K562 (cell line): ENCODE results near the gene OSBPL7. TPM values are rescaled to one million over a fixed set of nuclear protein-coding genes. Genes with fewer than 3 reads are reported as not detected.
A peak's percentile ranks its signal among the peaks of the same experiment; 100 is the strongest.

Experiments used
- ATAC-seq: fragments of 200-7000 bp; cut with Tn5 transposase; 3 replicates; pipeline ENCODE4 v1.9.1; 2020; ENCODE audit warnings: moderate library complexity
- BruUV-seq: library from RNA; stranded (reverse); fragments of 400-500 nt; replicated peaks from 2 replicates; lab custom pipeline; 2021; lab: Mats Ljungman, UMichigan
- CTCF ChIA-PET: fragments of 300-600 bp; formaldehyde crosslinking; extraction: SDS; loops from one replicate; lab custom pipeline; 2021; ENCODE audit warnings: low intra/inter-chr PET ratio; lab: Yijun Ruan, JAX
- POLR2A ChIA-PET: fragments of 300-600, 350-650 bp; sonication (Branson Sonifier 250); formaldehyde crosslinking; extraction: SDS; loops from one replicate; lab custom pipeline; 2021; ENCODE audit warnings: antibody characterized with exemption, inconsistent platforms; lab: Yijun Ruan, JAX
- DNase-seq, 4 experiments: peaks; one replicate each; pipeline versions ENCODE4 v3.0.0 to v3.0.0-alpha.2; 2011 to 2018; ENCODE audit warnings: low spot score in 3 of 4, mixed read lengths in 3 of 4; ENCODE audit errors: extremely low read depth in 1 of 4
- FAIRE-seq: peaks from 2 replicates; lab custom pipeline; 2011; peaks lifted over from hg19 to GRCh38; lab: Jason Lieb, UNC
- H2AFZ ChIP-seq: 2 replicates; pipeline ENCODE4 v1.6.0; 2011; ENCODE audit warnings: low read depth, low read length, control low read depth, inconsistent platforms
- H3K27ac ChIP-seq: fragments of 200-600 bp; 3 replicates; pipeline ENCODE4 v1.8.0; 2011; ENCODE audit warnings: low read depth, mild to moderate bottlenecking, control low read depth, inconsistent platforms, low read length, moderate library complexity, mixed read lengths; ENCODE audit errors: extremely low read depth
- H3K27me3 ChIP-seq, 2 experiments: fragments of 300-600 bp in 1 of 2; 2 replicates in 1 of 2; 3 replicates in 1 of 2; pipeline versions ENCODE4 v1.6.0 to v1.8.0; 2011; ENCODE audit warnings: inconsistent platforms in 2 of 2, low read length in 2 of 2, mild to moderate bottlenecking in 1 of 2, mixed read lengths in 1 of 2, moderate library complexity in 1 of 2; ENCODE audit not compliant: control insufficient read depth in 2 of 2, insufficient read depth in 2 of 2
- H3K36me3 ChIP-seq: fragments of 300-600 bp; 3 replicates; pipeline ENCODE4 v1.8.0; 2011; ENCODE audit warnings: mild to moderate bottlenecking, low read length, inconsistent platforms; ENCODE audit not compliant: control insufficient read depth, insufficient read depth
- H3K4me1 ChIP-seq, 2 experiments: fragments of 200-600 bp in 1 of 2; replicated peaks in 1 of 2; 2 replicates in 1 of 2; 3 replicates in 1 of 2; pipeline versions ENCODE4 v1.5.1 to v1.8.0; 2011; ENCODE audit warnings: inconsistent platforms in 2 of 2, low read length in 2 of 2, mild to moderate bottlenecking in 1 of 2, mixed read lengths in 1 of 2, moderate library complexity in 1 of 2; ENCODE audit not compliant: control insufficient read depth in 2 of 2, insufficient read depth in 2 of 2
- H3K4me2 ChIP-seq: 2 replicates; pipeline ENCODE4 v1.6.1; 2011; ENCODE audit warnings: low read length, control low read depth, inconsistent platforms, mixed read lengths; ENCODE audit not compliant: insufficient read depth
- H3K4me3 ChIP-seq: fragments of 200-600 bp; sonication (generic), shearing (Covaris generic); 2 replicates; pipeline ENCODE4 v1.5.1; 2016; ENCODE audit warnings: control low read depth, inconsistent platforms
- H3K79me2 ChIP-seq: fragments of 200-600 bp; 3 replicates; pipeline ENCODE4 v1.8.0; 2011; ENCODE audit warnings: low read length, inconsistent platforms; ENCODE audit not compliant: control insufficient read depth, insufficient read depth
- H3K9ac ChIP-seq, 2 experiments: 2 replicates each; pipeline versions ENCODE4 v1.6.0 to v1.6.1; 2011; ENCODE audit warnings: low read depth in 2 of 2, low read length in 2 of 2, control low read depth in 1 of 2, inconsistent platforms in 1 of 2, mild to moderate bottlenecking in 1 of 2, mixed read lengths in 1 of 2; ENCODE audit not compliant: insufficient read depth in 1 of 2
- H3K9me1 ChIP-seq: one replicate; pipeline ENCODE4 v1.6.0; 2011; ENCODE audit warnings: inconsistent platforms, mild to moderate bottlenecking, low read length, moderate library complexity; ENCODE audit not compliant: control insufficient read depth, insufficient read depth
- H3K9me3 ChIP-seq: replicated peaks from 2 replicates; pipeline ENCODE4 v1.5.1; 2011; ENCODE audit warnings: low read depth, low read length, inconsistent platforms; ENCODE audit not compliant: control insufficient read depth, insufficient read depth
- H4K20me1 ChIP-seq: replicated peaks from 2 replicates; pipeline ENCODE4 v1.6.1; 2011; ENCODE audit warnings: low read length, inconsistent platforms, mixed read lengths; ENCODE audit not compliant: control insufficient read depth, insufficient read depth
- ADNP ChIP-seq: fragments of 200-800 bp; sonication (Bioruptor generic); IDR thresholded peaks from 2 replicates; pipeline ENCODE4 v1.6.1; 2016; ENCODE audit warnings: missing genetic modification characterization, missing compliant biosample characterization
- ASH1L ChIP-seq: fragments of 450-650 bp; IDR thresholded peaks from 2 replicates; pipeline ENCODE4 v1.6.1; 2018; ENCODE audit warnings: borderline replicate concordance, mild to moderate bottlenecking, low read depth; ENCODE audit not compliant: partially characterized antibody
- BCOR ChIP-seq: fragments of 450-650 bp; IDR thresholded peaks from 2 replicates; pipeline ENCODE4 v1.6.1; 2016
- CAMTA2 ChIP-seq: fragments of 250-450 bp; sonication (Bioruptor Pico); conservative IDR thresholded peaks from 2 replicates; pipeline ENCODE4 v1.5.1; 2022
- CBFA2T3 ChIP-seq: fragments of 450-650 bp; IDR thresholded peaks from 2 replicates; pipeline ENCODE4 v1.6.1; 2017
- FIP1L1 ChIP-seq: fragments of 200-400 bp; formaldehyde crosslinking; IDR thresholded peaks from 2 replicates; pipeline ENCODE4 v1.6.1; 2018; ENCODE audit warnings: mild to moderate bottlenecking, low read depth, low read length; ENCODE audit not compliant: poor library complexity, severe bottlenecking
- GABPA ChIP-seq: fragments of 200-800 bp; sonication (Bioruptor generic); conservative IDR thresholded peaks from 2 replicates; pipeline ENCODE4 v1.6.1; 2016; ENCODE audit warnings: low read depth, missing genetic modification characterization, missing compliant biosample characterization
- GABPB2 ChIP-seq: fragments of 250-450 bp; sonication (Bioruptor Pico); conservative IDR thresholded peaks from 2 replicates; pipeline ENCODE4 v1.5.1; 2021; ENCODE audit warnings: mild to moderate bottlenecking
- HMG20B ChIP-seq: fragments of 250-450 bp; sonication (Bioruptor Pico); IDR thresholded peaks from 2 replicates; pipeline ENCODE4 v1.5.0; 2021; ENCODE audit warnings: mild to moderate bottlenecking
- IRF1 ChIP-seq: sonication (generic); formaldehyde crosslinking; IDR thresholded peaks from 2 replicates; pipeline ENCODE4 v1.8.0; 2022; ENCODE audit warnings: missing genetic modification reagents, mild to moderate bottlenecking, borderline replicate concordance
- NFIC ChIP-seq: fragments of 450-650 bp; IDR thresholded peaks from 2 replicates; pipeline ENCODE4 v1.6.1; 2017; ENCODE audit warnings: mild to moderate bottlenecking, inconsistent platforms
- PTTG1 ChIP-seq: fragments of 450-650 bp; IDR thresholded peaks from 2 replicates; pipeline ENCODE4 v1.6.1; 2016; ENCODE audit warnings: low read depth, mild to moderate bottlenecking, missing genetic modification characterization, missing compliant biosample characterization
- RBM25 ChIP-seq: fragments of 200-400 bp; formaldehyde crosslinking; IDR thresholded peaks from 2 replicates; pipeline ENCODE4 v1.6.1; 2018; ENCODE audit warnings: low read length, low read depth, moderate library complexity; ENCODE audit not compliant: severe bottlenecking
- TRIM24 ChIP-seq, 2 experiments: fragments of 450-650 bp; IDR thresholded peaks; 2 replicates each; pipeline ENCODE4 v1.6.1; 2016
- UBTF ChIP-seq, 2 experiments: IDR thresholded peaks; 2 replicates each; pipeline ENCODE4 v1.6.1; 2012; ENCODE audit warnings: improper control_type of control experiment in 2 of 2, low read depth in 2 of 2, low read length in 2 of 2, borderline replicate concordance in 1 of 2
- ZKSCAN8 ChIP-seq: fragments of 200-800 bp; sonication (Bioruptor generic); IDR thresholded peaks from 2 replicates; pipeline ENCODE4 v1.6.1; 2016; ENCODE audit warnings: missing genetic modification characterization, missing compliant biosample characterization
- ZNF12 ChIP-seq: sonication (generic); formaldehyde crosslinking; IDR thresholded peaks from 2 replicates; pipeline ENCODE4 v1.4.0; 2020; ENCODE audit warnings: mild to moderate bottlenecking, missing genetic modification reagents
- ZNF561 ChIP-seq: fragments of 450-650 bp; formaldehyde crosslinking; conservative IDR thresholded peaks from 2 replicates; pipeline ENCODE4 v1.4.0; 2020; ENCODE audit warnings: mild to moderate bottlenecking, moderate library complexity
- ZNF668 ChIP-seq: fragments of 250-450 bp; sonication (Bioruptor Pico); IDR thresholded peaks from 2 replicates; pipeline ENCODE4 v1.8.0; 2022; ENCODE audit warnings: mild to moderate bottlenecking, inconsistent platforms
- WGBS: fragments of 100-300 bp; shearing (Covaris generic); methylation state at CpG from one replicate; pipeline ENCODE4 v1.1.6; 2016; ENCODE audit warnings: low coverage, mixed read lengths; ENCODE audit not compliant: insufficient coverage; ENCODE audit errors: missing lambda C conversion rate; 5-methylcytosine and 5-hydroxymethylcytosine counted together
- in situ Hi-C: fragments of 300-500 bp; cut with MboI; formaldehyde crosslinking; loops from 4 replicates; pipeline ENCODE4 v1.15.0; 2018; ENCODE audit warnings: inconsistent platforms, mixed read lengths
- intact Hi-C: fragments of 100-400 bp; cut with micrococcal nuclease; formaldehyde crosslinking; loops from 2 replicates; pipeline ENCODE4 v1.14.2; 2022
- polyA plus RNA-seq, 8 experiments: library from polyadenylated mRNA; depleted of rRNA in 4 of 8; stranded (reverse) in 5 of 8; unstranded in 3 of 8; fragments of >200 nt; fragmentation: Nextera tagmentation in 2 of 8; fragmentation: Illumina TruSeq in 1 of 8; extraction: Ambion mirVana in 2 of 8; extraction: Trizol in 1 of 8; gene quantifications; 2 replicates each; pipeline versions ENCODE4 v1.2.1 to v1.2.3, GENCODE V29; 2011 to 2014; ENCODE audit warnings: inconsistent platforms in 1 of 8, missing spikeins in 1 of 8
- total RNA-seq, 7 experiments: library from RNA; depleted of rRNA in 6 of 7; stranded (reverse); fragments of >200 nt in 6 of 7; fragmentation: Illumina TruSeq in 2 of 7; extraction: Trizol in 2 of 7; gene quantifications; 2 replicates each; pipeline versions ENCODE4 v1.2.1 to v1.2.3, GENCODE V29; 2011 to 2021; ENCODE audit warnings: low replicate concordance in 1 of 7

Gene OSBPL7
- total and polyA plus RNA-seq, 9 of the 15 experiments (the other 6 are each of a cell fraction or from before 2014, with no cell fraction given): 0.32 to 11.9 (median 5.8) TPM

- 64% methylated on average over 14 of the region's 17 CpGs for WGBS
- DNase-seq (no peak), ATAC-seq (no peak; the same call in 2 of the 3 replicates), FAIRE-seq (peak; percentile 52)
- Histone ChIP-seq H3K4me3 (peak overlapping the region; percentile 91), H3K27ac (peak overlapping the region; percentile 75), H3K9me1 (no peaks in the 10 kb centered on the region), H3K4me2 (peak overlapping the region; percentile 86), H2AFZ (peak overlapping the region; percentile 99), H4K20me1 (no peaks in the 10 kb centered on the region), H3K9me3 (no peaks in the 10 kb centered on the region), H3K4me1 (peaks cover 33 to 52% of the 10 kb centered on the region in 2 experiments), H3K9ac (peak overlapping the region; percentile 84 to 93), H3K79me2 (peaks cover 12% of the 10 kb centered on the region), H3K27me3 (no peaks in the 10 kb centered on the region), H3K36me3 (peaks cover 20% of the 10 kb centered on the region; the same call in 1 of the 3 replicates)
- in situ Hi-C loops: loop anchor here (5.0 kb wide), 2 partner anchors 52 to 177 kb away; no protein-coding TSS in a partner anchor
- intact Hi-C loops: loop anchor here (2.0 to 10.0 kb wide), 2 partner anchors 107 to 295 kb away; no protein-coding TSS in a partner anchor
- BruUV-seq: no TSS peak
- CTCF ChIA-PET: interaction anchor here (1.6 to 5.9 kb wide), 4 partner anchors 13 to 107 kb away, joined by 4 to 171 read pairs (median 18); no protein-coding TSS in a partner anchor
- POLR2A ChIA-PET: interaction anchor here (0.8 to 1.9 kb wide), 8 partner anchors 9 to 131 kb away, joined by 3 to 10 read pairs (median 5); partner anchors contain the start of genes CDK5RAP3, LRRC46 and MRPL10
- 0 out of 4 replicates have a peak, but pooled peaks of 1 of the 2 experiments have one; percentile 6 for TF ChIP-seq UBTF (IDR thresholded peaks at IDR 0.05; ENCODE audit: borderline replicate concordance in 1 of 2, low read depth in 2 of 2, low read length in 2 of 2)
- no peak for TF ChIP-seq ZNF668 (CRISPR knock-in tag)
- TF ChIP-seq ZNF561 (CRISPR knock-in tag): no peak
- no peak for TF ChIP-seq CAMTA2 (CRISPR knock-in tag)
- TF ChIP-seq NFIC: peak; percentile 76
- 0 out of 2 replicates have a peak, but pooled peaks have one; percentile 68 for TF ChIP-seq BCOR
- TF ChIP-seq IRF1 (CRISPR knock-in tag): no peak
- no peak for TF ChIP-seq GABPA (tag)
- TF ChIP-seq TRIM24 (IDR thresholded peaks at IDR 0.05): no peak
- no peak for TF ChIP-seq ZKSCAN8 (CRISPR knock-in tag)
- TF ChIP-seq RBM25: peak; percentile 74
- no peak for TF ChIP-seq GABPB2
- TF ChIP-seq CBFA2T3: no peak
- no peak for TF ChIP-seq PTTG1 (tag)
- no peak for TF ChIP-seq ASH1L
- no peak for TF ChIP-seq HMG20B (CRISPR knock-in tag)
- TF ChIP-seq ZNF12 (CRISPR knock-in tag): no peak
- no peak for TF ChIP-seq FIP1L1
- TF ChIP-seq ADNP: no peak
Observed at GRCh38 chr17:47840001-47840741, 18.6 kb upstream of the OSBPL7 start.
